HepG2 (cell line): ENCODE measurements around the gene SYS1. TPM values are rescaled to one million over a fixed set of nuclear protein-coding genes. Genes with fewer than 3 reads are reported as not detected.

Experiments used
- AHR ChIP-seq: IDR thresholded peaks from 2 replicates; pipeline ENCODE4 v1.6.1; 2018; ENCODE audit warnings: missing genetic modification reagents, missing compliant biosample characterization
- CENPT ChIP-seq: sonication (generic); formaldehyde crosslinking; IDR thresholded peaks from 2 replicates; pipeline ENCODE4 v1.8.0; 2022; ENCODE audit warnings: low read depth, mild to moderate bottlenecking, moderate library complexity, missing genetic modification reagents
- KAT2B ChIP-seq: fragments of 150-350 bp; IDR thresholded peaks from 2 replicates; pipeline ENCODE4 v1.6.1; 2014; ENCODE audit warnings: low read depth, low read length, borderline replicate concordance
- MED1 ChIP-seq: sonication (generic); formaldehyde crosslinking; IDR thresholded peaks from 2 replicates; pipeline ENCODE4 v1.4.0; 2020; ENCODE audit warnings: missing genetic modification reagents
- NFKB2 ChIP-seq: sonication (generic); formaldehyde crosslinking; IDR thresholded peaks from 2 replicates; pipeline ENCODE4 v1.4.0; 2020; ENCODE audit warnings: missing genetic modification reagents, borderline replicate concordance
- PRMT3 ChIP-seq: sonication (generic); formaldehyde crosslinking; IDR thresholded peaks from 2 replicates; pipeline ENCODE4 v1.8.1; 2022; ENCODE audit warnings: low read depth, mild to moderate bottlenecking, moderate library complexity, missing genetic modification reagents, borderline replicate concordance
- SAFB2 ChIP-seq: sonication (generic); formaldehyde crosslinking; IDR thresholded peaks from 2 replicates; pipeline ENCODE4 v1.5.1; 2020; ENCODE audit warnings: missing genetic modification reagents, low read depth, mild to moderate bottlenecking, borderline replicate concordance
- SP4 ChIP-seq: sonication (generic); formaldehyde crosslinking; IDR thresholded peaks from 2 replicates; pipeline ENCODE4 v1.8.1; 2023; ENCODE audit warnings: mild to moderate bottlenecking, missing genetic modification reagents
- ZNF12 ChIP-seq: sonication (generic); formaldehyde crosslinking; IDR thresholded peaks from 2 replicates; pipeline ENCODE4 v1.5.0; 2020; ENCODE audit warnings: missing genetic modification reagents
- ZNF337 ChIP-seq: sonication (generic); formaldehyde crosslinking; IDR thresholded peaks from 2 replicates; pipeline ENCODE4 v1.5.1; 2020; ENCODE audit warnings: missing genetic modification reagents, low read depth, mild to moderate bottlenecking, borderline replicate concordance
- ZNF563 ChIP-seq: sonication (generic); formaldehyde crosslinking; IDR thresholded peaks from 2 replicates; pipeline ENCODE4 v1.8.0; 2022; ENCODE audit warnings: mild to moderate bottlenecking, moderate library complexity, missing genetic modification reagents
- ZNF607 ChIP-seq: sonication (generic); formaldehyde crosslinking; IDR thresholded peaks from 2 replicates; pipeline ENCODE4 v1.5.1; 2020; ENCODE audit warnings: missing genetic modification reagents, mild to moderate bottlenecking, borderline replicate concordance
- ZNF839 ChIP-seq: sonication (generic); formaldehyde crosslinking; IDR thresholded peaks from 2 replicates; pipeline ENCODE4 v1.4.0; 2020; ENCODE audit warnings: missing genetic modification reagents, mild to moderate bottlenecking, borderline replicate concordance
- polyA plus RNA-seq, 8 experiments: library from polyadenylated mRNA; depleted of rRNA in 3 of 8; stranded (reverse) in 7 of 8; unstranded in 1 of 8; fragments of >200 nt; fragmentation: Illumina TruSeq in 4 of 8; extraction: Trizol in 4 of 8; gene quantifications; 2 replicates each; pipeline versions ENCODE4 v1.2.1 to v1.2.3, GENCODE V29; 2011 to 2016; ENCODE audit warnings: low read depth in 4 of 8, missing spikeins in 1 of 8, mixed read lengths in 1 of 8; ENCODE audit not compliant: insufficient read depth in 1 of 8
- total RNA-seq, 5 experiments: library from RNA; depleted of rRNA; stranded (reverse); fragments of >200 nt; fragmentation: Illumina TruSeq; extraction: Trizol; gene quantifications; 2 replicates each; pipeline ENCODE4 v1.2.3, GENCODE V29; 2016; ENCODE audit warnings: low read depth in 1 of 5
- TF ChIP-seq, protein P1 (sequence below): sonication (generic); formaldehyde crosslinking; IDR thresholded peaks from 2 replicates; pipeline ENCODE4 v1.4.0; 2020; ENCODE audit warnings: mild to moderate bottlenecking, low read depth, missing genetic modification reagents
- TF ChIP-seq, protein P2 (sequence below): sonication (generic); formaldehyde crosslinking; IDR thresholded peaks from 2 replicates; pipeline ENCODE4 v1.9.0; 2021; ENCODE audit warnings: missing genetic modification reagents, borderline replicate concordance
- TF ChIP-seq, protein P3 (sequence below): conservative IDR thresholded peaks from 2 replicates; pipeline ENCODE4 v1.6.1; 2018; ENCODE audit warnings: missing genetic modification reagents
- TF ChIP-seq, protein P4 (sequence below): sonication (generic); formaldehyde crosslinking; IDR thresholded peaks from 2 replicates; pipeline ENCODE4 v1.5.0; 2020; ENCODE audit warnings: mild to moderate bottlenecking, missing genetic modification reagents
- TF ChIP-seq, protein P5 (sequence below): sonication (generic); formaldehyde crosslinking; conservative IDR thresholded peaks from 2 replicates; pipeline ENCODE4 v1.4.0; 2020; ENCODE audit warnings: mild to moderate bottlenecking, missing genetic modification reagents, moderate library complexity
- TF ChIP-seq, protein P6 (sequence below): IDR thresholded peaks from 2 replicates; pipeline ENCODE4 v1.6.1; 2016; ENCODE audit warnings: low read depth, borderline replicate concordance

The SYS1 gene
- total and polyA plus RNA-seq, 2 of the 13 experiments (the other 11 are each of a cell fraction or from before 2014, with no cell fraction given), result 38.3 to 65.6 TPM

DNA sequence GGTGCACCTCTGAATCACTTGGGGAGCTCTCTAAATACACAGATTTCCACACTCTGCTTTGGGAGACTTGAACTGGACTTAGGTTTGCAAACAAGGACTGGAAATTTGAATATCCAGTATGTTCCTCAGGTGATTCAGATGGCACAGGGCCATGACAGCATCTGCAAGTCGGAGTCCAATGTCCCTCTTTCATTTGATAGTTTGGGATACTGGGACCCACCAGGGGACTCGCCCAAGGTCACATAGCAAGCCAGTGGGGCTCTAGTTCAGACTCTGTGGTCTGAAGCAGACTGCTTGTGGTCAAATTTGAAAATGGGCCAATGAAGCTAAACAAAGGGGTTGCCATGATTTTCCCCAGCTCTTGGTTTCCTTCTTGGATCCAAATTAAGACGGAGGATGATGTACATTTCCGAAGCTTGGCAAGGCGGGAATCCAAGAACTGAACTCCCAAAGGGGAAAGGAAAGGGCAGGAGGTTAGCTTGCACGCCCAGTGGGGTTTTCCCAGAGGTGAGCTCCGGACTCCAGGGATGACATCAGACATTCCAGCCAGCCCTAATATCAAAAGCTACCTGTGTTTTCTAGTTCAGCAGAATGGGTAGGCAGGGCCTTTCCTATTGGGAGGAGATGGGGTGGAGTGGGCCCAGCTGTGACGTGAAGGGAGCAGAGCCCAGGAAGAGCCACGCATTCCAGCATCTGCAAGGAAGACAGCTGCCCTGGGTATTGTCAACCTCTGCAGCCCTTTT lies 3.4 kb upstream of the SYS1 start (continued):
- TF ChIP-seq, protein P1, sequence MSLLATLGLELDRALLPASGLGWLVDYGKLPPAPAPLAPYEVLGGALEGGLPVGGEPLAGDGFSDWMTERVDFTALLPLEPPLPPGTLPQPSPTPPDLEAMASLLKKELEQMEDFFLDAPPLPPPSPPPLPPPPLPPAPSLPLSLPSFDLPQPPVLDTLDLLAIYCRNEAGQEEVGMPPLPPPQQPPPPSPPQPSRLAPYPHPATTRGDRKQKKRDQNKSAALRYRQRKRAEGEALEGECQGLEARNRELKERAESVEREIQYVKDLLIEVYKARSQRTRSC (CRISPR knock-in tag), result no peak
- TF ChIP-seq, protein P2, sequence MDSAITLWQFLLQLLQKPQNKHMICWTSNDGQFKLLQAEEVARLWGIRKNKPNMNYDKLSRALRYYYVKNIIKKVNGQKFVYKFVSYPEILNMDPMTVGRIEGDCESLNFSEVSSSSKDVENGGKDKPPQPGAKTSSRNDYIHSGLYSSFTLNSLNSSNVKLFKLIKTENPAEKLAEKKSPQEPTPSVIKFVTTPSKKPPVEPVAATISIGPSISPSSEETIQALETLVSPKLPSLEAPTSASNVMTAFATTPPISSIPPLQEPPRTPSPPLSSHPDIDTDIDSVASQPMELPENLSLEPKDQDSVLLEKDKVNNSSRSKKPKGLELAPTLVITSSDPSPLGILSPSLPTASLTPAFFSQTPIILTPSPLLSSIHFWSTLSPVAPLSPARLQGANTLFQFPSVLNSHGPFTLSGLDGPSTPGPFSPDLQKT (CRISPR knock-in tag), result no peak
- TF ChIP-seq MED1 (peak; percentile 31; the same call in 1 of the 2 replicates), SP4 (CRISPR knock-in tag) (peak; percentile 34; the same call in 1 of the 2 replicates), CENPT (no peak), ZNF607 (no peak), SAFB2 (CRISPR knock-in tag) (no peak), ZNF337 (CRISPR knock-in tag) (0 out of 2 replicates have a peak, but pooled peaks have one; percentile 23), KAT2B (no peak), PRMT3 (no peak), ZNF839 (no peak), NFKB2 (CRISPR knock-in tag) (no peak), ZNF12 (no peak), AHR (CRISPR knock-in tag) (no peak), ZNF563 (CRISPR knock-in tag) (no peak)
- TF ChIP-seq, protein P3, sequence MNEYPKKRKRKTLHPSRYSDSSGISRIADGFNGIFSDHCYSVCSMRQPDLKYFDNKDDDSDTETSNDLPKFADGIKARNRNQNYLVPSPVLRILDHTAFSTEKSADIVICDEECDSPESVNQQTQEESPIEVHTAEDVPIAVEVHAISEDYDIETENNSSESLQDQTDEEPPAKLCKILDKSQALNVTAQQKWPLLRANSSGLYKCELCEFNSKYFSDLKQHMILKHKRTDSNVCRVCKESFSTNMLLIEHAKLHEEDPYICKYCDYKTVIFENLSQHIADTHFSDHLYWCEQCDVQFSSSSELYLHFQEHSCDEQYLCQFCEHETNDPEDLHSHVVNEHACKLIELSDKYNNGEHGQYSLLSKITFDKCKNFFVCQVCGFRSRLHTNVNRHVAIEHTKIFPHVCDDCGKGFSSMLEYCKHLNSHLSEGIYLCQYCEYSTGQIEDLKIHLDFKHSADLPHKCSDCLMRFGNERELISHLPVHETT (CRISPR knock-in tag), result no peak
- TF ChIP-seq, protein P4, sequence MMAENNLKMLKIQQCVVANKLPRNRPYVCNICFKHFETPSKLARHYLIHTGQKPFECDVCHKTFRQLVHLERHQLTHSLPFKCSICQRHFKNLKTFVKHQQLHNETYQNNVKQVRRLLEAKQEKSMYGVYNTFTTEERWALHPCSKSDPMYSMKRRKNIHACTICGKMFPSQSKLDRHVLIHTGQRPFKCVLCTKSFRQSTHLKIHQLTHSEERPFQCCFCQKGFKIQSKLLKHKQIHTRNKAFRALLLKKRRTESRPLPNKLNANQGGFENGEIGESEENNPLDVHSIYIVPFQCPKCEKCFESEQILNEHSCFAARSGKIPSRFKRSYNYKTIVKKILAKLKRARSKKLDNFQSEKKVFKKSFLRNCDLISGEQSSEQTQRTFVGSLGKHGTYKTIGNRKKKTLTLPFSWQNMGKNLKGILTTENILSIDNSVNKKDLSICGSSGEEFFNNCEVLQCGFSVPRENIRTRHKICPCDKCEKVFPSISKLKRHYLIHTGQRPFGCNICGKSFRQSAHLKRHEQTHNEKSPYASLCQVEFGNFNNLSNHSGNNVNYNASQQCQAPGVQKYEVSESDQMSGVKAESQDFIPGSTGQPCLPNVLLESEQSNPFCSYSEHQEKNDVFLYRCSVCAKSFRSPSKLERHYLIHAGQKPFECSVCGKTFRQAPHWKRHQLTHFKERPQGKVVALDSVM (CRISPR knock-in tag), result no peak
- TF ChIP-seq, protein P5, sequence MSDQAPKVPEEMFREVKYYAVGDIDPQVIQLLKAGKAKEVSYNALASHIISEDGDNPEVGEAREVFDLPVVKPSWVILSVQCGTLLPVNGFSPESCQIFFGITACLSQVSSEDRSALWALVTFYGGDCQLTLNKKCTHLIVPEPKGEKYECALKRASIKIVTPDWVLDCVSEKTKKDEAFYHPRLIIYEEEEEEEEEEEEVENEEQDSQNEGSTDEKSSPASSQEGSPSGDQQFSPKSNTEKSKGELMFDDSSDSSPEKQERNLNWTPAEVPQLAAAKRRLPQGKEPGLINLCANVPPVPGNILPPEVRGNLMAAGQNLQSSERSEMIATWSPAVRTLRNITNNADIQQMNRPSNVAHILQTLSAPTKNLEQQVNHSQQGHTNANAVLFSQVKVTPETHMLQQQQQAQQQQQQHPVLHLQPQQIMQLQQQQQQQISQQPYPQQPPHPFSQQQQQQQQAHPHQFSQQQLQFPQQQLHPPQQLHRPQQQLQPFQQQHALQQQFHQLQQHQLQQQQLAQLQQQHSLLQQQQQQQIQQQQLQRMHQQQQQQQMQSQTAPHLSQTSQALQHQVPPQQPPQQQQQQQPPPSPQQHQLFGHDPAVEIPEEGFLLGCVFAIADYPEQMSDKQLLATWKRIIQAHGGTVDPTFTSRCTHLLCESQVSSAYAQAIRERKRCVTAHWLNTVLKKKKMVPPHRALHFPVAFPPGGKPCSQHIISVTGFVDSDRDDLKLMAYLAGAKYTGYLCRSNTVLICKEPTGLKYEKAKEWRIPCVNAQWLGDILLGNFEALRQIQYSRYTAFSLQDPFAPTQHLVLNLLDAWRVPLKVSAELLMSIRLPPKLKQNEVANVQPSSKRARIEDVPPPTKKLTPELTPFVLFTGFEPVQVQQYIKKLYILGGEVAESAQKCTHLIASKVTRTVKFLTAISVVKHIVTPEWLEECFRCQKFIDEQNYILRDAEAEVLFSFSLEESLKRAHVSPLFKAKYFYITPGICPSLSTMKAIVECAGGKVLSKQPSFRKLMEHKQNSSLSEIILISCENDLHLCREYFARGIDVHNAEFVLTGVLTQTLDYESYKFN (CRISPR knock-in tag), result peak; percentile 68
- TF ChIP-seq, protein P6, sequence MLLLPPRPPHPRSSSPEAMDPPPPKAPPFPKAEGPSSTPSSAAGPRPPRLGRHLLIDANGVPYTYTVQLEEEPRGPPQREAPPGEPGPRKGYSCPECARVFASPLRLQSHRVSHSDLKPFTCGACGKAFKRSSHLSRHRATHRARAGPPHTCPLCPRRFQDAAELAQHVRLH (CRISPR knock-in tag), result no peak
